HG03135 (cell line): ENCODE data around the gene IP6K3.

Experiments used
- ATAC-seq: cut with Tn5 transposase; IDR thresholded peaks from one replicate; pipeline ENCODE4 v1.9.1; 2021; ENCODE audit warnings: mild to moderate bottlenecking, moderate library complexity; ENCODE audit not compliant: unreplicated experiment

IP6K3 gene

DNA sequence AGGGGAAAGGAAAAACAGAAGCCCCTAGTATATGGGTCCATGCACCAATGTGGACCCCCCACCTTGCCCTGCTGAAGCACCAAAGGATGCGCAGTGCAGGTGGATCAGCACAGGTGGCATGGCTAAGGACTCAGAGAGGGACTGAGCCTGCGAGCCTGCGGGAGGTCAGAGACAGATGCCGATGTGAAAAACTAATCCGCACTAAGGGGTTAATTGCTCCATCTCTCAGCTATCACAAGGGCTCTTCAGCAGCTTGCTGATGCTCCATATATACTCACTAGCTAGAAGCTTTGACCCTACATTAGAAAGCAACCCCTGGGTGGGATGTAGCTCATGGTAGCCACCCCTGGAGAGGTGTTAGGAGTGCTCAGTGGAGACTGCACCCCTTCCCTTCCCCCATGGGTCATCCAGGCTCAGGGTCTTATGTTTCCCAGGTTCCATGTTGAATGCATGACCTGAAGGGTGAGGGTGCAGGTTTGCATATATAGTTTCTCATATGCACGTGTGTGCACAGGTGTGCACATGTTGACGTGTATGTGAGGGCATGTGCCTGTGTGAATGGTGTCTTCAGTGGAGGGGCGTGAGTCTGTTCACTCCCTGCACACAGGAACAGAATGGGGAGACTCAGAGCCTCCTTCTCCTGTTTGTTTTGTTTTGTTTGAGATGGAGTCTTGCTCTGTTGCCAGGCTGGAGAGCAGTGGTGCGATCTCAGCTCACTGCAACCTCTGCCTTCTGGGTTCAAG is 13.4 kb upstream of the IP6K3 start:
- ATAC-seq: no peak

DNA sequence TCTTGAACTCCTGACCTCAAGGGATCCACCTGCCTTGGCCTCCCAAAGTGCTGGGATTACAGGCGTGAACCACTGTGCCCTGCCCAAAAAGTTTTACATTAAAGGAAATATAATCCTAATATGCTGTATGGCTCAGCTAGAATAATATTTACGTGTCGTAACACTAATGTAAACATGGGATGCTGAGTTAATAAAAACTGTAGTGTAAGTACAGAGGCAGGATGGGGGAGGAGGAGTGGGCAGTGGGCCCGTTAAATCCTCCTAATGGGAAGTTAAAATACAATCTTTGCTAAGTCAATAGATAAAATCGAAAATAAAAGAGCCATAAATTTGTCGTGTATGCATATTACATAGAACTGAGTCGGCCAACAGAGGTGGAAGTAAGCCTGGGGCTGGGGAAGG is 12.1 kb upstream of the IP6K3 start:
- ATAC-seq: no peak

DNA sequence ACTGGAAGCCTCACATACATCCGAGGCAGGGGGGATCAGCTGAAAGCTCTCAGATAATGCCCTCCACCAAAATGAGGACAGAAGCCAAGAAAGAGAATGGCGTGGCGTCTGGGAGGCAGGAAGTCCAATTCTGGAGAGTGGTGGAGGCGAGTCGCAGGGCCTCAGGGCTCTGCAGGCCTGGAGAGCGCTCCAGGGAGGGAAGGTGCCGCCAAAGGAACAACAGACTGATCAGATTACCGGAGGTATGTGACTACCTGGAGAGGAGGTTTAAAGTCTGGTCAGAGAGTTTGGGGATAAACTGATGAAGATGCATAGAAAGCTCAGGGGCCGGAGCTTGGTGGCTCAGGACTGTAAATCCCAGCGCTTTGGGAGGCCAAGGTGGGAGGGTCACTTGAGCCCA is 11.2 kb upstream of the IP6K3 start:
- ATAC-seq: no peak

DNA sequence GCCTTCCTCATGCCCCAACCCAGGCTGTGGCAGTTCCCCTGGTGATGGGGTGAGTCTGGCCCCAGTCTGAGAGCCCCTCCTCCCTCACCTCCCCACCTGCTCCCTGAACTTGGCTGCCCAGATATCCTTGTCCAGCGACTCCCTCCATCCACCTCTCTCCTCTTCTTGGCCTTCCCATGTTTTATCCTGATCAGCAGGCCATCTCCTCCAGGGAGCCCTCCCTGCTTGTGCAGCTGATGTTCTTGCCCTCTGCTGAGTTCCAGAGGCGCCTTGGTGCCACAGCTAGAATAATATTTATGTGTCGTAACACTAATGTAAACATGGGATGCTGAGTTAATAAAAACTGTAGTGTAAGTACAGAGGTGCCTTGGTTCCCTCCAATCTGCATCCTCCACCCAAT is 10.4 kb upstream of the IP6K3 start:
- no peak for ATAC-seq

DNA sequence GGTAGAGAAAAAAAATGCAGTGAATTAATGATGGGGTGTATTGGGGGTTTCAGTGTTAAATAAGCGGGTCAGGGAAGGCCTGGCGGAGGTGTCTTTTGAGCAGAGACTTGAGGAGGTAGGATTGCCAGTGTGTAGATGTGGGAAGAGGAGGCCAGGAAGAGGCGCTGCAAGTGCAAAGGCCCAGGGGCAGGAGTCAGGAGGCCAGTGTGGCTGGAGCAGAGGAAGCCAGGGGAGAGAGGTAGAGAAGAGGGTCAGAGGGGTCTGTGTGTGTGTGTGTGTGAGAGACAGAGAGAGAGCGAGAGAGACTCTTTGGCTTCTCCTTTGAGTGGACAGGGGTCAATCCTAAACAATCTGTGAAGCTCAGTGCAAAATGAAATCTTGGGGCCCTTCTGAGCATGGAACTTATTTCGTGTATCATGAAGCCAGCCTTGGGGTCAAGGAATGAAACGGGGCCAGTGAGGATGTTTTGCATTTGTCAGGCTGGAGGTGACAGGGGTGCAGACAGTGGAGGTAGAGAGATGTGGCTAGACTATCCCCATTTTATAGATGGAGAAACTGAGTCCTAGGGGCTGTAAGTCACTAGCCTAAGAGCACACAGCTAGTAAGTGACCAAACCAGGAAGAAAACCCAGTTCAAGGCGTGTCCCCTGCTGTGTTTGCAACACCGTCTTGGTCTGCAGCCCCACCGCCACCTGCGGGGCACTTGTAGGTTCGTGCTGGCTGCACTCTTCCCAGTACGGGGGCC is 9.7 kb upstream of the IP6K3 start:
- ATAC-seq: no peak

DNA sequence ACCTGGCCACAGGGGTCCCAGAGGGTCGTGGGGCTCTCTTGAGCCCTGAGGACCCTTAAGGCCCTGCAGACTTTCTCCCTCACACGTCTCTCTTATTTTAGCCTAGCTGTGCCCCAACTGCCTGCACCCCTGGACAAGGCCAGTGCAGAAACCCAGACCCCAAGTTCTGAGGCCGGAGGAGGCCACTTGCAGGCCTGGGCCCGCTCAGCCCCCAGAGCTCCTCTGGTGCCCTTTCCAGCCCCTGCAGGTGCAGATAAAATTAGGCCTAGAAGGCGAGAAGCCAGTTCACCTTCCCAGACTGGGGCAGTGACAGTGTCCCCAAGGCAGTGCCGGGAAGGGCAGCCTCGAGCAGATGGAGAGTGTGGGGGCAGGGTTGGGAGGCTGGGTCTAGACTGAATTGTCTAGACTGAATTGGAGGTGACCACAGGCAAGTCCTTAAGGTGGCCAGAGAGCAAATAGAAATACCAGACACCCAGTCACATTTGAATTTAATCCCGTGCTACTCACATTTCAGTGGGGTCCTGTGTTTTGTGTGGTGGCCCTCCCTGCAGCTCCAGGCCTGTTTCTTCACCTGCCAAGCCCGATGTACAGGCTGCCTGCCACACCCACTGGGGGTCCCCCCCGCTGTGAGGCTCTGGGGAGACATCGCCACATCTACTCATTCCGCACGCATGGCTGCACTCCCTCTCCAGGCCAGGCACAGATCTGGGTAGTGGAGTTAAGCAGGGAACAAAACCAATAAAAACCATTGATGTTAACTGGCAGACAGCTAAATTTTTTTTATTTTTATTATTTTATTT is 8.6 kb upstream of the IP6K3 start:
- ATAC-seq: no peak

DNA sequence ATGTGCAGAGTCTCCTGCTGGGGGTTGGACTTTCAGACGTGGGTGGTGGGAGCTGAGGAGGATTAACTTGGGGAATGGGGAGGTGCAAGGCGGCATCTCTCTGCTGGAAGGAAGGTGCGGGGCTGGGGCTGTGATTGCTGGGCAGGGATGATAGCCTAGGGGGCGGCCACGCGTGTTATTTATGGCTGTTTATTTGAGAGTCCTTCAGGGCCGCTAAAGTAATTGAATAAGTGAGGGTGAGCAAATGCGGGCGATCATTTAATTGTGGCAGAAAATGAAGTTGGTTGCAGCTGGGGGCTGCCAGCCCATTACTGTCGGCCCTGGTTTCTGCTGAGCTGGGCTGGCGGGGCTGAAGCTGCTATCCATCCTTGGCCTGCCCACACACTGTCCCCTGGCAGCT is 7.5 kb upstream of the IP6K3 start:
- ATAC-seq: no peak

DNA sequence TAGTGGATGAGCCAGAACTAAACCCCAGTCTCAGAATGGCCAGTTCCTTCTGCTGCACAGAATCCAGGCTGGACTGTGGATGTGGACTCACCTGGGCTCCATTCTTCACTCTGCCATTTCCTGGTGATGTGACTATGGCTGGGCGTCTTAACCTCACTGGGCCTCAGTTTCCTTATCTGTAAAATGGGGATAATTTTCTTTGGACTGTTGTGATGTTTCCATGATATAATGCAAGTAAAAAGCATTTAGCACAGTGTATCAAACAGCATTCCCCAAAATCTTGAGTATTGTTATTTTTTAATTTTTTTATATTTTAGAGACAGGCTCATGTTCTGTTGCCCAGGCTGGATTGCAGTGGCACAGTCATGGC is 5.9 kb upstream of the IP6K3 start:
- ATAC-seq: no peak

DNA sequence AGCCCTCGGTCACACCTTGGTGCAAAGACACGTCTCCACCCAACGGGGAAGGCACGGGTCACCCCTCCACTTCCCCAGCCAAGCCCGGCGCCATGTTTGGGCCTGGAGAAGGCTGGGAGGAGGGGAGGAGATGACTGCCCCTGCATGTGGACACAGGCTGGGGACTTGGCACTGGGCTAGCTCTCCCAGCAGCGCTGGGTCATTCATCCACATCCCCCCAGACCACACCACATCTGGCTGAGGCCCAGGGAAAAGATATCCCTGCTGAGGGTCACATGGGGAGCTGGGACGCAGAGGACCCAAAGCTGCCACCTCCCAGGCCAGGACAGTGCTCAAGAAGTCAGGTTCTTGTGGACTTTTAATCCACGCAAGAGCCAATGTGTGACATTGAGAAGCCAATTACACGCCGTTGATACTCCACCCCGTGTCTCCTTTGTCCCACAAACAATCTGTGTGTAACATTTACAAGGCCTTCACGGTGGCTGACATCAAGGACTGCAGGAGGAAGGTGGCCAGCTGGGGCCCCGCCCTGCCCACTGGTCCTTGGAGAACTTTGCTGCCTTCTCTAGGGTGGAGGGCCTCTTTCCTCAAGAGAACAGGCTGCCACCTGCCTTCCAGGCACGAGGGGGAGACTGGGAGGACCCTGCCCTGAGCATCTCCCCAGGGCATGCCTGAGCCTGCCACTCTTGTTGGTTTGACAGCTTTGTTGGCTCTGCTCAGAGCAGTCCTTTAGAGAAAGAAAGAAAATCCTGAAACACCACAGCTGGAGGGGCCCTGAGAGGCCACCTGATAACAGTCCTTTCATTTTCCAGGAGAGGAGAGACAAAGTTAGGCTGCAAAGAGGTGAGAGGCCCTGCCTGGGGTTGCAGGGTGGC is 5.3 kb upstream of the IP6K3 start:
- no peak for ATAC-seq

DNA sequence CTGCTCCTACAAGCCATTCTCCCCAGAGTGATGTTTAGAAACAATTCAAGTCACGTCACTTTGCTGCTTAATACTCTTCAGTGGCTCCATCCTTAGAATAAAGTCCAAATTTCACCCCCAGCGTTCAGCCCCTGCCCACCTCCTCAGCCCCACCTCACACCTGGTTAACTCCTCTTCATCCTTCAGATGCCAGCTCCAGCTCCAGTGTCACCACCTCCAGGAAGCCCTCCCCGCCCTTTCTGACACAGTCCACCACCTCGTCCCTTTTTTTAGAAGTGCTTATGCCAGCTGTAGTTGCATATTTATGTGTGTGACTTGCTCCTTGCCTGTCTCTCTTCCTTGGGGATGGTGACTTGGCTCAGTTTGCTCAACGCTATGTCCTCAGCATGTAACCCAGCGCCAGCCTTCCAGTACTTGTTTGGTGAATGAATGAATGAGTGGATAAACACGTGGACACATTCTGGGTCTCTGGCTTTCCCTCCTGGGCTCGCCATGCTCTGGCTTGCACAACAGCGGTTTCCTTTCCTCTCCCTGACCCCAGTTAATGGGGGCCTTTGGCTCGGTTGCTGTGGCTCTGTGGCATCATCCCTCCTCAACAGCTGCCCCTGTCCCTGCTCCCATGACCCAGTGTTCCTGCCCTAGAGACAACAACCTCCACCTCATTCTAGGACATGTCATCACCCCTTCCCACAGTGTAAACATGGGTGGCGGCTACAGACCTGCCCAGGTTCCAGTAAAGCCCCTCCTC is 3.7 kb upstream of the IP6K3 start:
- ATAC-seq: no peak

DNA sequence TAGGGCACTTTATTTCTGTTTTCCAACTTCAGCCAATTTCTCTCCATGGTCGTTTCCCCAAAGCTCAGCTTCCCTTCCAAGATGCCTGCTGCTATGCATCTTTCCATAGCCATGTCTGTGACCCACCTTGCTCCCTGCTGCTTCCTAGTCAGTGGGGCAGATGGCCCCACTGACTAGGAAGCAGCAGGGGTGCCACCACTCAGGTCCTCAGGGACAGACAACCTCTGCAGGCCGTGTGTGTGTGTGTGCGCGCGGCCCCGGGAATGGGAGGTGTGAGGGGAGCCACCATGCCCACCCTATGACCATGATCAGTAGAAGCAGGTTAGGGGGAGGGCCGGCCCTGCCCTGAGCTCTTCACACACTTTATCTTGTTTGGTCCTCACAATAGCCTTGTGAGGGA is 2.7 kb upstream of the IP6K3 start:
- ATAC-seq: no peak

DNA sequence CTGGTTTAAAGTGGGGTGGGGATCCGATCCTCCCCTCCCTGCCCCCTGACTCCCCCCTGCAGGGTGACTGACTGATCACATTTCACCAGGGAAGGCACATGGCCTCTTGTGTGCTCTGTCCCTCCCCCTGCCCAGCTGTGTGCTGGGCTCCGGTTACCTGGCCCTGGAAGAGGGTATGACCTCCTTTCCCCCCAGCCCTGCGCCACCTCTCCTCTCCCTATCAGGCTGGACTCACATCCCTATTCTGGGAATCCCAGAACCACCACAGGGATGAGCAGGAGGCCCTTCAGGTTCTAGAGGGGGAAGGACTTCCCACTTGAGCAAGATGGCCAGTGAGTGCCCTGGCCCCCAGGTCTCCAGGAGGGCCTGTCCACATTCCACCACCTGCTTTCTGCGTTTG is 2.1 kb upstream of the IP6K3 start:
- ATAC-seq: no peak

DNA sequence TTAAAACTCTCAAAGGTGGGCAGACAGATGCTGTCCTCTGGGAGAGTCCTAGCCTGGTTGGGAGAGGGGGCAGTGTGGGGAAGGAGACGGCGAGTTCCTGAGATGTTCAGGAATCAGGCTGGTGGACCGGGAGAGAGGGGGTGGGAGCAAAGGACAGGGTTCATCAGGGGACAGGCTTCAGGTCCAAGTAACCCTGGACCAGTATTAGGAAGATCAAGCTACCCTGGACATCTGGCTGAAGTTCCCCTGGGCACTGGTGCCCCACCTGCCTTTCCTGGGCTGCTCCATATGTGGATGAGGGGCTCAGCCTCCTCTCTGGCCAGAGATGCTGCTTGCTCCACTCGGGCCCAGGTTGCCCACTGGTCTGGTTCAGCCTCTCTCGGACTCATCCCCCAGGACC is 1.1 kb upstream of the IP6K3 start:
- no peak for ATAC-seq

DNA sequence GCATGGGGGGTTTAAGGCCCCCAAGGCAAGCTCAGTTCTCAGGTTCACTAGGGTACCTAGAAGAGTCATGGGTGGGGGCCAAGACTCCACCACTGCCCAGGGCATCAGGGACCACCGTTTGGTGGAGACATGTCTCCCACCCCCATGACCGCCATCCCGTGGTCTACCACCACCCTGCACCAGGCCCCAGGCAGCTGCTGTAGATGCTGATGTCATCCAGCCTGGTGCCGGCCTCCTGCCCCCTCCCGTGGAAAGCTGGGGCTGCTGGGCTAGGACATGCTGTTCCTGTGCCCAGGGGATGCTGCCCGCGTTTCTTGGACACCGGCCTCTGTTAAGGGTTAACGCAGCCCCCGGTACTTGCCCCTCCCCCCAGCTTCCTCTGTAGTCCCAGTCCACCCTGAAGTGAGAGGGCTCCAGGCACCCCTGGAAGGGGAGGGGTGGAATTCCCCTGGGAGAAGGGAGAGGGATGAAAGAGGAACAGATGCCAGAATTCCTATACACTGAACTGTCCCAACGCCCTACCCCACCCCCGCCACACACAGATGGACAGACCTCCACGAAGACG is 587 bp downstream of the IP6K3 start:
- no peak for ATAC-seq

DNA sequence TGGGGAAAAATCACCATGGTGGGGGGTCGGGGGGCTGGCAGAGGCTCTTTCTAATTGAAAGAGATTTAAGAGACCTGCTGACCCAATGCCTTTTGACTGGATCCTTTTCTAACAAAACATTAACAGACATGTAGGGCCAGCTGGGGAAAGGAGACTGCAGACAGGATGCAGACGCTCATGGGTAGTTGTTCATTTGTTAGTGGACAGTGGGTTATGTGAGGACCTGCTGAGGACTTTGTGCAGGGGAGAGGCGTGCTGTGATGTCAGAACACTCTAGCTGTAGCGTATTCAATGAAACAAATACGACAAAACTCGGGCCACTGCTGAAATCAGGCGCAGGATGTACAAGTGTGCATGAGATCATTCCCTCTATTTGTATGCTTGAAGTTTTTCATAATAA is 1.2 kb downstream of the IP6K3 start:
- ATAC-seq: no peak

DNA sequence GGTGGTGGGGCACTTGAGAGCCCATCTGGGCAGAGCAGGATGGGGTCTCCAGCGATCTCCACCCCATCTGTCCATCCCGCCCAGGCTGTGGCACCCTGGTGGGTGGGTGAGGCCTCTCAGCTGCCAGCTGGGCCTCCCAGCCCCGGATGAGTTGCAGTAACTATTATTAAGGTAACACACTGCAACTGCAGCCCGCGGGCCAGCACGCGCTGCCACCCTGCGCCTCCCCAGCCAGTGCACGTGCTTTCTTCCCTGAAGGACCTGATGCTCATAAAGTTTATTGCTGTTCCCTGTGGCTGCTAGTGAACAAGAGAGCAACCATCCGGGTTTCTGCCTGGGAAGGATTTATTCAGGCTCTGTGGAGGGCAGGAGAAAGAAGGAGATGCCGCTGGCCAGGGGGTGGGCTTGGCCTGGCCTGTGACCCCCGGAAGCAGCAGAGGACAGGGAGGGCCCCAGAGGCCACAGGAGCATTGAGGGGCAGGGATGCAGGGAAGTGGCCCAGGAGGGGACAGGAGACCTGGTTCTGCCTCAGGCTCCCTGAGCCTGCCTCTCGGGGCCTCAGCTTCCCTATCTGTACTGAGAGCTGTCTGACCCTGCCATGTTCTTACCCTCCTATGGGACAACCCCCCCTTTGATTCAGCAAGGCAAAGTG is 1.7 kb downstream of the IP6K3 start:
- no peak for ATAC-seq

DNA sequence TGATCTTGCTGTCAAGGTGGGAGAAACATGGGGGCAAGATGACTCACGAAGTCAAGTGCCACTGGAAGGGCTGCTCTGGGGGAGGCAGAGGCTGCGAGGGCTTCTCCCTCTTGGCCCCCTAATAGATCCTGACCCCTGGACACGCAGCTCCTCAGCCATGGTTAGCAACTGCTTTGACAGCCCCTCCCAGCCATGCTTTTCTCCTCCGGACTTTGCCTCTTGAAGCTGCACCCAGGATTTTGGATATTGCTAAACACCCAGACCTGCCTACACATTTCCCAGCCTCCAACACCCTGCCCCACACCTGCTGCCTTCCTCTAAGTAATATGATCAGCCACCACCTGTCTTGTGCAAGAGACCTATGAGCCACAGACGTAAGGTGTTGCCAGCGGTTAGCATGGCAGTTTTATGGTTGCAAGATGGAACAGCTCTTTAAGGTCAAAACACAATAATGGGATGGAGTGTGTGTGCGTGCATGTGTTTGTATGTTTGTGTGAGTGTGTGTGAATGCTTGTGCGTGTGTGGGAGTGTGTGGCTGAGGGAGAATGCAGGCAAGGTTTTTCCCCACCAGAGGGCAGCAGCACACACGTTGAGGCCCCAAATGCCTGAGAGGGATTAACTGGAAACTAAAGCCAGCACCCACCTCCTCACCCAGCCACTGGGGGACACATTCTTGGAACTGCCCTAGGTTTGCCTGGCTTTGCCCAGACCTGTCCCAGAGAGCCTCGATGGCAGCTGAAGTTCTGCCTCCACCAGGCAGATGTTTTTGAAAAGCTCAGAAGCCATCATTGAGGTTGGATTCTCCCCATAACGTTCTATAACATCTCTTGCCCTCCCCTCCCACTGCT is 2.5 kb downstream of the IP6K3 start:
- no peak for ATAC-seq

DNA sequence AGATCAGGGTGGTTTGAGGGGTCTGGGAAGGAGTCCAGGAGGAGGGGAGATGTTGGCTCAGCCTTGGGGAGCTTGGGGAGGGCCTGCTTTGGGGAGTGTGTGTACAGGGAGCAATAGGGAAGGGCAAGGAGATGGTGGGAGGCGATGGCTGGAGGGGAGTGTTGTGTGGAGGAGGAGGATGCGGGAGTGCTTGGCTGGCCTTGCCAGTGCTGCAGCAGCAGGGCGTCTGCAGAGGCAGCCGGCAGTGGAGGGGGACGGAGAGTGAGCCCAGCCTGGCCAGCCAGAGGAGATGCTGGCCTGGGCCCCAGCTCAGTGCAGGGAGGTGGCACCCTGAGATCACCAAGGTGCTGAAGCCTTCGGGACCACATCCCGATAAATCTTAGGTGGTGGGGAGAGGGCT is 3.9 kb downstream of the IP6K3 start:
- no peak for ATAC-seq

DNA sequence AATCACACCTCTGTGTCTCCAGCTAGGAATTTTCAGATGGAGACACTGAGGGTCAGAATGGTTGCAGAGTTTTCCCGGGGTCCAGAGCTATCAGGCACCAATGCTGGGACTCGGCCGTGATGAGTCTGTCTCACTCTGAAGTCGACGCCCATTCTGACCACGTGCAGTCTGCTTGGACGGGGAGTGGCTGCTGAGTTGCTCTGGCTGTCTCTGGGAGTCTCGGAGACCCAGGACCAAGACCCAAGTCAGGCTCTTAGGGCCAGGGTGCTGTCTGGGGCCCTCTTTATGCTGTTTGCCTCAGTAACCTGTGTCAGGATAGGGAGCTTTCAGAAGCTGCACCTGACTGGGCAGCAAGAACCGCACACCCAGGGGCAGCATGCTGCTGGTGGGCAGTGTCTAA is 4.6 kb downstream of the IP6K3 start:
- ATAC-seq: no peak
